Stimulated activated CD4-positive, alpha-beta T cell treated with anti-CD3 and anti-CD28 coated beads, Interleukin-4, amount 100 ng/mL, for 48 hours (primary cell): ENCODE measurements around the gene GPR141.

Experiments used
- DNase-seq, 2 donors: peaks; one replicate each; pipeline ENCODE4 v3.0.0-alpha.2; 2020; ENCODE audit warnings: low read depth in 2 of 2

The GPR141 gene, protein sequence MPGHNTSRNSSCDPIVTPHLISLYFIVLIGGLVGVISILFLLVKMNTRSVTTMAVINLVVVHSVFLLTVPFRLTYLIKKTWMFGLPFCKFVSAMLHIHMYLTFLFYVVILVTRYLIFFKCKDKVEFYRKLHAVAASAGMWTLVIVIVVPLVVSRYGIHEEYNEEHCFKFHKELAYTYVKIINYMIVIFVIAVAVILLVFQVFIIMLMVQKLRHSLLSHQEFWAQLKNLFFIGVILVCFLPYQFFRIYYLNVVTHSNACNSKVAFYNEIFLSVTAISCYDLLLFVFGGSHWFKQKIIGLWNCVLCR

DNA sequence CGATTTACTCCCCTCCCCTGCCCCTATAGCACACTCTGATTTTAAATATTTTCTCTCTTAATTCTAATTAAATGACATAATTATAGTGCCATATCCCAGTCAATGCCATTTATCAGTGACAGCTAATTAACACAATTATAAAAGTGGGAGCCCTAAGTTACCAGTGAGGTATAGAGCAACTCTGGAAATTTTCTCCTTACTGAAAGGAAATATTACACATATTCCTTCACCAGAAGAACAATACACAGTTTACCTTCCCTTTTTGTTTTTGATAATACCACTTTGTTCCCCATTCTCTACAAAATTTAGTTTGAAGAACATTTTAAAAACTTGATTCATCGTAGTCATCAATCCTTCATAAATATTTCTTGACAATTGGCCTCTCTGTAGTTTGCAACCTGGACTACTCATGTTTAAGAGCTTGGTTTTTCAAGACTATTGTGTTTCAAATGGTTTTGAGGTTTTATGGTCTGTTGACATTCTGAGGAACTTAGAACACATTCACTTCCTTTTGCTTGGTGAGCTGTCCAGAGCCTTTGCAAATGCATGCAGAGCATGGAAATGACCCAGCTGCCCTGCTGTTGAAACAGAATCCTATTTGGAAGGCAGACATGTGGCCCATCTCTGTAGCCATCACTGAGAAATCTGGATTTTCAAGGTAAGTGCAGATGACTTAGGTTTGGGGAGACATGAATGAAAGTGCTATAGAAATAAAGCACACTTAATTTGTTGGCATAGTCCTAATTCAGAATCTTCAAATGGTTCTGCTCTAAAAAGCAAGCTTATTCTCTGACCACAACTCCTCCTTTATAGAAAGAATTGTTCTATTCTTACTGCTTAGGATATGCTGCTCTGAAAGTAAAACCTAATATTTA lies at the start of gene GPR141:
GPR141 (plus strand) TSS at position 521 of the 875 bp plus-strand sequence. CDS start 56,628 bp downstream, outside the sequence.
- DNase-seq, result no peak

DNA sequence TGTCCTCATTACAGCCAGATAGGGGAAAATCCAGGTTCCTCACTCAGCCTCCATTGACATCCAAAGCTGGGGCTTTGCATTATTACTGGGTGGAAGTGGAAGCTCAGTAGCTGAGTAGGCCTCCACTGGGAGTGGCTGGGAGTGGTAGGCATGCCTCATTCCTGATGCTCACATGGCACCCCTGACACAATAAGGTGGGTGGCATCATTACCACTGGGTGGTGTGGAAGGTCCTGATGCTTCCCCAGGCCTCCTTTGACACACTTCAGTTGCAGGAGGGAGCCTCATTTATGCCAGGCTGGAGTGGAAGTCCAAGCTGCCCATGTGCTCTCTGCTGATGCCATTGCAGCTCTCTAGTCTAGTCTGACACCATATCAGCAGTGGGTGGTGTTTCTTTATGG lies 48.2 kb upstream of the GPR141 start:
- no peak for DNase-seq

DNA sequence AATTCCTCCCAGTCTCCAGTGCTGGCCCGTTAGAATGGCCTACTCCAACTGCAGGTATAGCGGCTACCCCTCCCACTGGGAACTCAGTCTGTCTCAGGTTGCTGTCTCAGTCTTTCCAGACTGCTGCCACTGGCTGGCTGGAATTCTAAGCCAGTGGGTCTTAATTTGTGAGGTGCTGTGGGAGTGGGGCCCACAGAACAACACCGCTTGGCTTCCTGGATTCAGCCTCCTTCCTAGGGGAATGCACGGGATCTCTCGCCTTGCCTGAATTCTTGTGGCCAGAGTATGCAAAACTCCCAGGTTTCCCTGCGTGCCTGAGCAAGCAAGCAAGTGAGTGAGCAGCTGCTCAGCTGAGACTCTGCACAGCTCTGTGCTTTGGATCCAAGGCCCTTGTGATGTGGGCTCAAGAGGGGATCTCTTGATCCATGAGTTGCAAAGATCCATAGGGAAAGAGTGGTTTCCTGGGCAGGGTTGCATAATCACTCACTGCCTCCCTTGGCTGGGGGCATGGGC lies 41.5 kb upstream of the GPR141 start:
- DNase-seq, result no peak

DNA sequence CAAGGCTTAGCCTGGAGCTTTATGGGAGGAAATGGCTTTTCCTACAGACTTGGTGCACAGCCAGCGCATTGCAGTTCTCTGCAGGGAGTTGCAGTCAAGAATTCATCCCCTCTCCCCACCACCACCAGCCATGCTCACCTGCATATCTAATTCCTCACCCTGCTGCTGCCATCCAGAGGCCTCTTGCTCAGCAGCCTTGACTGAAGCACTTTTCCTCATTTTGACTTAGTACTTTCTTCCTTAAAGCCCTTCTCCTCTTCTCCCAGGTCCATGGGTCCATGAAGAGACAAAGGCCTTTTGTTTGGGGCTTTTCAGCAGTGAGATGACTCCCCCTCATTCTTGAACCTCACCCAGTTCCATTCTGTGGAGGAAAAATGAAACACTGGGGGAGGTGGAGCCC lies 39.7 kb upstream of the GPR141 start:
- no peak for DNase-seq

DNA sequence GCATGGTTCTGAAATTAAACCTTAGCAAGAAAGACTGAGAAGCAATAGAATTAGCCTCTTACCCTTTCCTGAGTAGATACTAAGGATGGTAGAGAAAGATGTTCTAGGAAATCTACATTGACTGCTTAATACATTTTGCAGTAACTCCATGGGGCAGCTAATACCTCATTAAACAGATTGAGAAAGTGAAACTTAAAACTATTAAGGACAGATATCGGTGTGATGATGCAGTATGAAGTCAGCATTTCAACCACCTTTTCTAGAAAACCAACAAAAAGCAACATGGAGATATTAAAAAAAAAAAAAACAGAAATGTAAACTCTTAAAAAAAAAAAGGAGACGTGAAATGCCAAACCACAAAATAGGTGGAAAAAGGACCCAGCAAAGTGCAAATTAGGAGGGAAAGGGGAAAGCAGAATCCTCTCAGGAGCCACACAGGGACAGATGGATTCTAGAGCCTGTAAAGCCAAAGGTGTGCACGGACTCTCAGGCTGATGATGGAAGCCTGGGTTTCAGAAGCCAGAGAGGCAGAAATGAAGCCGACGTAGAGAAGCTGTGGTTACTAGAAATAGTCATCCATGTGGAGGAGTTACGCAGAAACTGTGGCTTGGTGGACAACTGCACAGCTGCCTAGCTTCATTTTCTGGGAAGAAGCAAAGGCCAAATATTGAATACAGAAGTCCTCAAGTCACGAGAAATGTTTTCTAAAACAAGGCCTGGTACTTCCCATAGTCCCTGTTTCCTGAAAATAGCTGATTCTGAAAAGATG lies 38.1 kb upstream of the GPR141 start:
- no peak for DNase-seq

DNA sequence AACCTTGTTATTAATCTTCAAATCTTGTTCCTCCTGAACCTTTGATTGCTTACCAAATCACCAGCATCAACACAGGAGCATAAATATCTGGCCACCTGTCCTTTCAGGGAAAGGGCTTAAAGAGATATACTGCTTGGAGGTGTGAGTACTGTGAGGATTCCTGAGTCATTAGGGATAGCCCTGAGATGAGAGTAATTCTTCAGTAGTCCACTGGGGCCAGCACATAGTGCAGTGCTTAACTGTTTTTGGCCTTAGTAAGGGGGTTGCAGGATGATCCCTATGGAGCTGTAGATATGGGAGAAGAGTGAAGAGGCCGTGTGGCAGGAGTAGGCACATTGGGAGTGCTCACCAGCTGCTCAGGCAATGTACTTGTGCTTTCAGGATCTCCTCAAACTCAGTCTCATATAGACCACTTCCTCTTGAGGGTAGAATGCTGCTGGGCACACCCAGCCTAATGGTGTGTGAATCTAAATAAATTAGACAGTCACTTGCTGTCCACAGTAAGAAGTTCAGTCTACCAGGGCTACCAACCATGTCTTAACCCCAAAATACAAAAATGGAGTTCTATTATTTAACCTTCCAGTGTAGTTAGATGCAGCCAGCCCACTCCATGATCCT lies 26.5 kb upstream of the GPR141 start:
- no peak for DNase-seq

DNA sequence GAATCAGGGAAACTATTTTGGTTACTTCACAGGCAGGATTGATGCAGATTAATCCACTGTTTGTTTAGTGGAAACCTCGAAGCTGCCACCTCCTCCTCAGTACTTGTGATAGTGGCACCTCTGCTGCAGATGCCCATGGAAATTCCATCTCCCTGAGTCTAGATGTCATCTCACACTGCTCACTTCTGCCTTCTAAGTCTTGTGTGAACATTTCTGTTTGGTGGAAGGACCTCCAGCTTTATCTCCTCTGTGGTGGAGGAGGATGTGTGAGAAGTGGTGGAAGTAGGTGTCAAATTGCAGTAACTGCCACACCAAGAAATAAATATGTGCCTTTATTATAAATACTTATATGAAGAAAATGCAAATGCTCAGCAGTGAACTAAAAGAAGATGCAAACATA lies 25.8 kb upstream of the GPR141 start:
- DNase-seq, result no peak

DNA sequence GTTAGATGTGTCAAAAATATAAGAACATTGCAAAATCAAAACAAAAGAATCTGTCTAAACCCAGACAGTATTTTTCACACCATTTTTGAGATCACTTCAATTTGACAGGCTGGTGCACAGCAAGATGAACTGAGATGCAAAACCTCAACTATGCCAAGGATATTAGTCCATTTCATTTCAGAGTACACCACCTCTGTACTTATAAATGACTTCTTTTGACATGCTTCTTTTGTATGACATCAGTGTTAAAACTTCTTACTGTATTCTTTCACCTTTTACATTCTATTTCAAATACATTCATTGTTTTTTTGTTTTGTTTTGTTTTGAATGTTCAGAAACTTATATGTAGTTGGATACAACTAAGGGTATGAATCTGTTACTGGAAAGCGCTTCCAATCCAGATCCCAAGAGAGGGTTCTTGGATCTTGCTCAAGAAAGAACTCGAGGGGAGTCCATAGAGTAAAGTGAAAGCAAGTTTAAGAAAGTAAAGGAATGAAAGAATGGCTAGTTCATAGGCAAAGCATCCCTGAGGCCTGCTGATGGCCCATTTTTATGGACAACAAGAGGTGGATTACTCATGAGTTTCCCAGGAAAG lies 23.5 kb upstream of the GPR141 start:
- no peak for DNase-seq

DNA sequence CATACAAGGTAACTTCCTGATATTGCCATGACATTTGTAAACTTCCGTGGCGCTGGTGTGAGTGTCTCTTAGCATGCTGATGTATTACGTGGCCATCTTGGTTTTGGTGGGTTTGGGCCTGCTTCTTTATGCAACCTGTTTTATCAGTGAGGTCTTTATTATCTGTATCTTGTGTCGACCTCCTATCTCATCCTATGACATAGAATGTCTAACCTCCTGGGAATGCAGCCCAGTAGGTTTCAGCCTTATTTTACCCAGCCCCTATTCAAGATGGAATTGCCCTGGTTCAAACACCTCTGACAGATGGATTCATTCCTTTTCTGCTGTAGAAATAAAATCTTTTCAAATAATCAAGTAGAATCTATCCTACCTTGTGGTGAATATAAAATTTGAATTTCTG lies 23.0 kb upstream of the GPR141 start:
- no peak for DNase-seq

DNA sequence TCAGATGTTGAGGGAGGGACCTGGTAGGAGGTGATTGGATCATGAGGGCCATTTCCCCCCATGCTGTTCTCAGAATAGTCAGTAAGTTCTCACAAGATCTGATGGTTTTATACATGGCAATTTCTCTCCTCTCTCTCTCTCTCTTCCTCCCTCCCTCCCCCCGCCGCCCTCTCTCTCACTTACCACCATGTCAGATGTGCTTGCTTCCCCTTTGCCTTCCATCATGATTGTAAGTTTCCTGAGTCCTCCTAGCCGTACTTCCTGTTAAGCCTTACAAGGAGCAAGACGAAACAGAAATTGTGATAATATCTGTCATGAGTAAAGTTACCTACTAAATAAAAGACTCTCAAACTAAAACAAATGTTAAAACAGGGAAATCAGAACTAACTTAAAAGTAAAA lies 19.9 kb upstream of the GPR141 start:
- DNase-seq, result no peak

DNA sequence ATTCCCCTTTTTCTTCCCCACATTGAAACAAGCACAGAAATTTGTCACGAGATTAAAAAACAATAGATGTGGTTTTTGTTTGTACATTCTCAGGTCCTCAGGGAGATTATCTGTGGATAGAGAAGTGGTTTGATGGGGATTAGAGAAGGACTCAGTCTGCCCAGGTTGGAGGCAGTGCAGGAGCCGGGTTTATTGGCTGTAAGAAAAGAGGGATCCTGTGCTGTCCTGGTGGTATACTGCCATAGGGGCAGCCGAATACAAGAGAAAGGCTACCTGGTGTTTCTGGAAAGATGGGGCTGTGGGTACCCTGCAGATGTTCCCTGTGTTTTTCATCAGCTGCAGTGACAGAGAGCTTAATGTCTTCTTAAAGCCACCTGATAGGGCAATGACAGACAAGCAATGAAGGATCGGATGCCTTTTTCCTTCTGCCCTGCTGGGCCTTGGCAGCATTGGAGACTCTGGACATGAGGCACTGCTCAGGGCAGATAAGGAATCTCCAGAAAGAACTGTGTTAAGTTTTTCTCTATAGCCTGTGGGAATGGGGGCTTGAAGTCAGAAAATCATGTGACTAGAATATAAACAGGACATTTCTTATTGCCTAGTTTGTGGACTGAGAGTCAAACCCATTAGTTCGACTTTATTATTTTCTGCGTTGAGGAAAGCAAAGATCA lies 18.1 kb upstream of the GPR141 start:
- DNase-seq, result no peak

DNA sequence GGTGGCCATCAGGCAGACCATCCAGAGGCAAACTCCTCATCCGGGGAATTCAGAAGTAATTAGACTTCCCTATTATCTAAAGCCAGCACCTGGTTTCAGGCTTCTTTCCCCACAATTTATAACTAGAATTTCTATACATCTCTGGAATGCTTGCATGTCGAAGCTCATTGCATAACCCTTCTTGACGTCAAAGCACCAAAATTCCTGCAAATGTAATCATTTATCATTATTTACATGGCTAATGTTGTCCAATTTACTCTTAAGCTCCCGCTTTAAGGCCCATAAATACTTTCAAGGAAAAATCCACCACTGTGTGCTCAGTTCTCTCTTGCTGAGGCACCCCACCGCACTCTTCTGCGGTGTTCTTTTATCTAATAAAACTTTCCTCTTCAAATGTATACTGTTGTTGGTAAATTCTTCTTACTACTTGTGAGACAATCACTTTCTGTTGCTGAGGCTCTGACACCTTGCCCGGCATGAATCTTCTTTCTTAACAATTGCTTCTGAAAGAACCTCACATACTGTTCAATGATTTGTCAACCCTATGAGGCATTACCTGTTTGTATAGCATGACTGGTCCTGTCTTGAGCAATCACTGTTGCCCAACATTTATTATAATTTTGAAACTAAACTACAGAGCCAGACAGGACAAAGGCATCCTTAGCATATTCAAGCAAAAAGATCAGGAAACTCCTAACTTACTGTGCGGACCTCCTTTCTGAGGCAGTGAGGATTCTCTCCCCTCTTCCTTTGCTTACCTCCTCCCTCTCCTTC lies 17.4 kb upstream of the GPR141 start:
- no peak for DNase-seq

DNA sequence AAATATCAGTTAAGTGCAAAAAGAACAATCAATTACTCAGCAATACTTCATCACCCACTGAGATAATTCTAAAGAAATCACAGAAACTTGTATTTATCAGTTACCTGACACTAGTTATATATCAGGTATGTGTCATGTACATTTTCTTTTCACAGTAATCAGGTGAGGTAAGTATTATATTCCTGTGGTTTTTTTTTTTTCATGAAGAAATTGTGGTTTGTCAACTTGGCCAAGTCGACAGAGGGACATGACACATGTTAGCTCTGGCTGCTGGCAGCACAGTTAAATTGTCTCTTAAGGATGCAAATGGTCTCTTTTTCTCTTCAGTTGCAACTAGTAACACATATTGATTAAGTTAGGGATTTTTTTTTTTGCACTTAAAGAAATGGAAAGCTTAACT lies 13.7 kb upstream of the GPR141 start:
- DNase-seq, result no peak

DNA sequence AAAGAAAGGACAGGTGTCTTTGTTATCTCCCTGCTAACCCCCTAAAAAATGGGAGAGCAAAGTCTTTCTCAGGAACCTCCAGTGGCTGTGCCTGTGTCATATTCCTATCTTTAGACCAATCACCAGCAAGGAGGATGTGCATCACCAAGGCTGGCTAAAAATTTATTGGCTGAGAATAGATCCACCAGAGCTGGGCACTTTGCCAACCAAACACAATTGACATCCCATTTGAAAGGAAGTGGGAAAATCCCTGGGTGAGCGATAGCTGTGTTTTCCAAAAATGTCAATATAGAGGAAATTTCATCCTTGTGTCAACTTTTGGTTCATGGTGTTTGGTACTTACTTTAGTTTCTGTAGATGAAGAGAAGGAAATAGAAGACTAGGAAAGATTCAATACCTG lies 13.1 kb upstream of the GPR141 start:
- no peak for DNase-seq

DNA sequence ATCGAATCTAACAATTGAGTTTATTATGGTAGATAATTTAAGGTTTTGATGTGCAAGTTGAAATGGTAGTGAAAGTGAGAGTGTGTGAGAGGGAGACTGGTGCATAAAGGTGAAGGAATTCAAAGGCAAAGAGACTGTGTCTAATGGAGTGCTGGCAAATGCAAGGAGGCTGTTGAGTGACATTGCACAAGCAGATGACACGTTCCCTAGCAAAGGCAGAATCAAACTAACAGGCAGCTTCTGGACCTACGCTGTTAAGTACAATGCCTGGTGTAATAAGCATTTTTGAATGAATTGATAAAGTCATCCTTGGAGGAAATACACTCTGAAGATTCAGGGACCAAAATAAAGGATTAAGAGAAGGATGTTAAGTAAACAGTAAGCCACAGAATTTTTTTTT lies 11.7 kb upstream of the GPR141 start:
- DNase-seq, result no peak

DNA sequence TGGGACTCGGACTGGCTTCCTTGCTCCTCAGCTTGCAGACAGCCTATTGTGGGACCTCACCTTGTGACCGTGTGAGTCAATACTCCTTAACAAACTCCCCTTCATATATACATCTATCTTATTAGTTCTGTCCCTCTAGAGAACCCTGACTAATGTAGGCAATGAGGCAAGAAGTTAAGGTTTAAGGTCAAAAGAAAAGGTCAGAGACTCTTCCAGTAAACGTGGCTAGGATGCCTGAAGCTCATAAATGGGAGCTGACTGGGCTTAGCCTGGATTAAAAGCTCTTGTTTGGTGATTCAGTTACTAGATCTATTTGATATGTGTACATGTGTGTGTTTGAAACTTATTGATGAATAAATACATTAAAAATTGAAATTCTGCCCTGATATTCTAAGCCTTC lies 10.6 kb upstream of the GPR141 start:
- no peak for DNase-seq

DNA sequence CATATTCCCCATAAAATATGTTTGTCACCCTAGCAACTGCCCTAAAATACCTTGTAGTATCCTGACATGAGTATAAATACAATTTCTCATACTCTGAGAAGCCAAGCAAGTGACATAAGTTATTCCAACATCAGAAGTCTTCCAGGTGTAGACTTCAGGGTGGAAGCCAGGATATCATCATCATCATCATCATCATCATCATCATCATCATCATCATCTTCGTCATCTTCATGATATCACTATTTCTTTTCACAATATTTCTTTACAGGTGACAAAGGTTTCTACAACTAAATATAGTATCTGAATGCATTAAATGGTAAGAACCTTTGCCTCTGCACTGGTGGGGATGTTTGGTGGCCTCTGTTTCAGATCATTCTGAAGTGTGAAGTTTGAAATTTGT lies 10.0 kb upstream of the GPR141 start:
- no peak for DNase-seq

DNA sequence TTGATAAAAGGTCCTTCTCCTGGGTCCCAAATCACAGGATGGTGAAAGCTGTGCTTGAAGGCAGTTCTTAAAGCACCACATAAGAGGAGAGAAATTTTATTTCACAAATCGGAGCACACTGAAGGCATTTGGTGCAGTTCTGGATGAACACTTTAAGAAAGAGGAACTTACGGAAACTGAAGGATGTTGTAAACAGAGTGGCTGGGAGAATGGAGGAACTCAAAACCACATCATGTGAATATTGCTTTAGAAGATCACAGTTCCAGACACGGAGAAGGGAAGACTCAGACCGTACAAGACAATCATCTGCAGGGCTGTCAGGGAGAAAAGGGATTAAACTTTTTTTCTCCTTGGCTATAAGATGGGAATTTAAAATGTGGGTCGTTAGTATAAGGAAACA lies 9.0 kb upstream of the GPR141 start:
- no peak for DNase-seq

DNA sequence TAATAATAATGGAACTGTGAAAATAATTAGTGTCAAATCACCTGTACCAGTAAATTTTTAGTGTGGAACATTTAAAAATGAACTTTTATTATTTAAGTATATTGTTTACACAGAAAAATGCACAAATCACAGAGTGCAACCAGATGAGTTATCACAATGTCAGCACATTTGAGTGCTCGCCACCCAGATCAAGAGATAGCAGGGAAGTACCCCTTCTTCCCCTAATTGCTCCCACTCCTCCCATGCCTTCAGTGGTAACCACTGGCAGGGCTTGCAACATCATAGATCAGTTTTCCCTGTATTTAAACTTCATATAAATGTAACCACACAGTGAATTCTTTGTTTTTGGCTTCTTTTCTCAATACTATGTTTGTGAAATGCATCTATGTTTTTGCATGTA lies 7.8 kb upstream of the GPR141 start:
- no peak for DNase-seq

DNA sequence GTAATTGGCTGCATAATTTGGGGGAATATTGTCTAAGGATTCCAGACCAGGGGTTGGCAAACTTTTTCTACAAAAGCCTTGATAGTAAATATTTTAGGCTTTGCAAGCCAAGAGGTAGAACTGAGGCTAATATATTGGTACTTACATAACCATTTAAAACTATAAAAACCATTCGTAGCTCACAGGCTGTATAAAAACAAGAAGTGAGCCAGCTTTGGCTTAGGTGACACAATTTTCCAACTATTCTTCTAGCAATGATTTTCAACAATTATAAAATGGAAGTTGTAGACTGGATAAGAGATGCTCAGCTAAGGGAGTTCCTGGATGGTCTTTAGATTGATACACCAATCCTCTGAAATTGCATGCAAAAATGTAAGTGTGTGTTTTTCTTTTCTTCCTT lies 1.4 kb downstream of the GPR141 start:
- DNase-seq, result no peak
